ENCODE results near the gene SCAF11.

Gene SCAF11

DNA sequence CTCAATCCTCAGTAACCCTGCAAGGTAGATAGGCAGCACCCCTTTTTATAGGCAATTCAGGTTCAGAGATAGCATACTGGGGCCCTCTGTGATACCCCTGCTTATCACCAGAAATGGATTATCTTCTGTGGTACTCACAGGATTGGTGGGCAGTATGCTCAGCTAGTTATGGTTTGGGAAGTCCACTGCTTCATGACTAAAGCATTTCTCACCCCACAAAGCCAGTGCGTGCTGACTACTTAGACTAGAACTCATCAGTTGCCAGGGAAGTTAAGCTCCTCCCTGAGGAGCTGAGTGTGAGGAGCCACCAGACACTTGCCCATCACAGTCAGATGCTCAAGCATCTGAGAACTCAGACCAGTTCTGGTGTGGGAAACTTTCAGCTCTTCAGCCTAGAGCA, 76.3 kb downstream of the SCAF11 start:
- Histone ChIP-seq H3K9me3 (ENCODE audit: control insufficient read depth in 1 of 2, low read length in 2 of 2) (no peaks in the 10 kb centered on the region), H3K4me1 (ENCODE audit: control insufficient read depth in 1 of 2, insufficient read depth in 2 of 2, low read length in 2 of 2) (peaks cover 0 to 12% of the 10 kb centered on the region in 2 donors), H3K27ac (ENCODE audit: low read length) (no peak overlapping the region), H3K27me3 (ENCODE audit: low read depth, low read length) (no peaks in the 10 kb centered on the region), H3K36me3 (ENCODE audit: control insufficient read depth in 1 of 2, insufficient read depth in 2 of 2, low read length in 2 of 2) (peaks cover 4 to 5% of the 10 kb centered on the region in 2 donors), H3K4me3 (ENCODE audit: low read depth in 1 of 2, low read length in 2 of 2) (no peak overlapping the region)

DNA sequence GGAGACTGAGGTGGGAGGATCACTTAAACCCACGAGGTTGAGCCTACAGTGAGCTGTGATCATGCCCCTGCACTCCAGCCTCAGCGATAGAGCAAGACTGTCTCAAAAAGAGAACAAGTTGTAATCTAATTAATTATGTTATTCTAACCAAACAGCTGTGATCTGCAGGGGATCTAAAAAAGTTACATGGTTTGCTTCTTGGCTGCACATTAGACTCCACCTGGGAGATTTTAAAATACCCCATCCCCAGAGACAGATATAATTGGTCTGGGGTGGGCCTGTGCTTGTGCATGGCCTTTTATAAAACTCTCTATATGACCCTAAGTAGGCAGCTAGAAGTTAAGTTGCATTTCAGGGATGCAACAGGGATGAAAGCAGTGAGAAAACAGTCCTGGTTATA, 76.7 kb downstream of the SCAF11 start:
- H3K4me3 ChIP-seq (ENCODE audit: low read depth in 1 of 2, low read length in 2 of 2): no peak overlapping the region
- peaks cover 0 to 16% of the 10 kb centered on the region in 2 donors for H3K4me1 ChIP-seq (ENCODE audit: control insufficient read depth in 1 of 2, insufficient read depth in 2 of 2, low read length in 2 of 2)
- no peaks in the 10 kb centered on the region for H3K27me3 ChIP-seq (ENCODE audit: low read depth, low read length)
- H3K36me3 ChIP-seq (ENCODE audit: control insufficient read depth in 1 of 2, insufficient read depth in 2 of 2, low read length in 2 of 2): peaks cover 2 to 3% of the 10 kb centered on the region in 2 donors
- no peak overlapping the region for H3K27ac ChIP-seq (ENCODE audit: low read length)
- H3K9me3 ChIP-seq (ENCODE audit: control insufficient read depth in 1 of 2, low read length in 2 of 2): no peaks in the 10 kb centered on the region

DNA sequence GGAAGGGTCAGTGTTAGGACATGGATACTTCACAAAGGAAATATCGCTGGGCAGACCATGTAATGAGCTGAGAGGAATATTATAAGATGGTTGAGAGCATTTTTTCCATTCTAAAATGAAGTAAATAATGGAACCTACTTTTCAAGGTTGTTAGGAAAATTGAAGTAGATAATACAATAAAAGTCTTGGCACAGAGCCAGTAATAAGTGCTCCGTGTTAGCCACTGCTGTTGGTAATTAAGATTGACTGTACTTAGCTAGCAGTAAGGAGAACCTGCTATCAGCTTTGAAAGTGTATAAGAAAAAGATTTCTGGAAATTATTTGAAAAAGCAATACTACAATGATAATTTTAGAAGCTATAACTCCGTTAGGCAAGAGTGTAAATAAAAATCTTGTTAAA, 77.6 kb downstream of the SCAF11 start:
- H3K4me3 ChIP-seq (ENCODE audit: low read depth in 1 of 2, low read length in 2 of 2): no peak overlapping the region
- H3K27me3 ChIP-seq (ENCODE audit: low read depth, low read length): no peaks in the 10 kb centered on the region
- peaks cover 0 to 22% of the 10 kb centered on the region in 2 donors for H3K4me1 ChIP-seq (ENCODE audit: control insufficient read depth in 1 of 2, insufficient read depth in 2 of 2, low read length in 2 of 2)
- no peaks in the 10 kb centered on the region for H3K9me3 ChIP-seq (ENCODE audit: control insufficient read depth in 1 of 2, low read length in 2 of 2)
- no peak overlapping the region for H3K27ac ChIP-seq (ENCODE audit: low read length)
- H3K36me3 ChIP-seq (ENCODE audit: control insufficient read depth in 1 of 2, insufficient read depth in 2 of 2, low read length in 2 of 2): peaks cover 0 to 4% of the 10 kb centered on the region in 2 donors

DNA sequence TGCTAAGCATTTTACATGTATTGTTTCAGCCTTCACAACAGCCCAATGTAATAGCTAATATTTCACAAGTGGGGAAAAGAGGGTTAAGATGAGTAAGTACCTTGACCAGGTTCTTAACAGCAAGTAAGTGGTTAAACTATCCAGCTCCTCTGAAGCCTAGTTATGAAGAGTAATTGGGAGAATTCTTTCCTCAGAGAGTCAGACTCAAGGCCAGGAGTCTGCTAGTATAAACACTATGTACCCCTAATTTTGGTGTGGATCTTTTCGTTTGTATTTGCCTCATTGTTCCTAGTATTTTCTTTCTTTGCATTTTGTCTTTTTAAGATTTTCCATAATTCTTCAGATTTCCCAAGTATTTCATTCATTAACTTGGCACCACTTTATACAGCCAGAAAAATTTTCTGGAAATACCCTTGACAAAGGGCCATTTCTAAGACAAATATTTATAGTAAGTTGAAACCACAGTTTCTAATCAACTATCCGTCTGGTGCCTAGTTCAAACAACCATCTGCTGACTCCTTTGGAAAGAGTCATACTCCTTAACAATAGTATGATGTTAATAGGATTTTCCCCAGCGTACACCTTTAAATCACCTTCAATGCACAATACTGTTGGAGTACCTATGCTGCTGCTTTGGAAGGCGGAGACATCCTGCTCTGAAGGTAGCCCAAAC, 81.2 kb downstream of the SCAF11 start:
- H3K9me3 ChIP-seq (ENCODE audit: control insufficient read depth in 1 of 2, low read length in 2 of 2): no peaks in the 10 kb centered on the region
- H3K27ac ChIP-seq (ENCODE audit: low read length): peak overlapping the region; percentile 19
- peaks cover 0 to 22% of the 10 kb centered on the region in 2 donors for H3K4me1 ChIP-seq (ENCODE audit: control insufficient read depth in 1 of 2, insufficient read depth in 2 of 2, low read length in 2 of 2)
- H3K27me3 ChIP-seq (ENCODE audit: low read depth, low read length): no peaks in the 10 kb centered on the region
- no peak overlapping the region for H3K4me3 ChIP-seq (ENCODE audit: low read depth in 1 of 2, low read length in 2 of 2)
- peaks cover 0 to 11% of the 10 kb centered on the region in 2 donors for H3K36me3 ChIP-seq (ENCODE audit: control insufficient read depth in 1 of 2, insufficient read depth in 2 of 2, low read length in 2 of 2)

DNA sequence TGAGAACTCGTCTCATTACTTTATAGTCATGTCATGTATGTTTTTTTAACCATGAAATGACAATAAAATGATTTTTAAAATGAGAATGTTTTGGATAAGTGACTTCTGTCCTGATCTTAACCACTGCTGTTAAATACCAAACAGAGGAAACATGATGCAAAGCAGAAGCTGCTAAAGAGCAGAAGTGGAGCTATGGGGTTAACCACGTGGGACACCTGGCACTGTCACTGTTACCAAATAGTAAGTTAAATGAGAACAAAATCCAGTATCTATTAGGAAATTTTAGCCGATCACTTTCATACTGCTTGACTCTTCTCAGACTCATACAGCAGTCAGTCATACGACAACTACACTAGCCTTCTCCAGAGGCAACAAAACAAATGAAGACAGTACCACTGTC, 82.4 kb downstream of the SCAF11 start:
- peaks cover 0 to 22% of the 10 kb centered on the region in 2 donors for H3K4me1 ChIP-seq (ENCODE audit: control insufficient read depth in 1 of 2, insufficient read depth in 2 of 2, low read length in 2 of 2)
- H3K27ac ChIP-seq (ENCODE audit: low read length): no peak overlapping the region
- H3K9me3 ChIP-seq (ENCODE audit: control insufficient read depth in 1 of 2, low read length in 2 of 2): no peaks in the 10 kb centered on the region
- H3K36me3 ChIP-seq (ENCODE audit: control insufficient read depth in 1 of 2, insufficient read depth in 2 of 2, low read length in 2 of 2): peaks cover 0 to 11% of the 10 kb centered on the region in 2 donors
- no peaks in the 10 kb centered on the region for H3K27me3 ChIP-seq (ENCODE audit: low read depth, low read length)
- H3K4me3 ChIP-seq (ENCODE audit: low read depth in 1 of 2, low read length in 2 of 2): no peak overlapping the region

DNA sequence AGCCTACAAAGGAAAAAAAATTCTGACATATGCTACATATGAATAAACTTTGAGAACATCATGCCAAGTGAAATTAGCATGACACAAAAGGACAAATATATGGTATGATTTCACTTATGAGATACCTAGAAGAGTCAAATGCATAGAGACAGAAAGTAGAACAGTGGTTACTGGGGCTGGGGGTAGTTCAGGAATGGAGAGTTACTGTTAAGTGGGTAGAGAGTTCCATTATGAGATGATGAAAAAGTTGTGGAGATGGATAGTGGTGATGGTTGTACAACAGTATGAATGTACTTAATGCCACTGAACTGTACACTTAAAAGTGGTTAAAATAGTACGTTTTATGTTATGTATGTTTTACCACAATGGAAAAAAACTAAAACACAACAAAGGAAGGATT, 92.3 kb downstream of the SCAF11 start:
- Histone ChIP-seq H3K27ac (ENCODE audit: low read length) (no peak overlapping the region), H3K9me3 (ENCODE audit: control insufficient read depth in 1 of 2, low read length in 2 of 2) (no peaks in the 10 kb centered on the region), H3K4me3 (ENCODE audit: low read depth in 1 of 2, low read length in 2 of 2) (no peak overlapping the region), H3K36me3 (ENCODE audit: control insufficient read depth in 1 of 2, insufficient read depth in 2 of 2, low read length in 2 of 2) (peaks cover 27 to 43% of the 10 kb centered on the region in 2 donors), H3K27me3 (ENCODE audit: low read depth, low read length) (no peaks in the 10 kb centered on the region), H3K4me1 (ENCODE audit: control insufficient read depth in 1 of 2, insufficient read depth in 2 of 2, low read length in 2 of 2) (no peaks in the 10 kb centered on the region)

DNA sequence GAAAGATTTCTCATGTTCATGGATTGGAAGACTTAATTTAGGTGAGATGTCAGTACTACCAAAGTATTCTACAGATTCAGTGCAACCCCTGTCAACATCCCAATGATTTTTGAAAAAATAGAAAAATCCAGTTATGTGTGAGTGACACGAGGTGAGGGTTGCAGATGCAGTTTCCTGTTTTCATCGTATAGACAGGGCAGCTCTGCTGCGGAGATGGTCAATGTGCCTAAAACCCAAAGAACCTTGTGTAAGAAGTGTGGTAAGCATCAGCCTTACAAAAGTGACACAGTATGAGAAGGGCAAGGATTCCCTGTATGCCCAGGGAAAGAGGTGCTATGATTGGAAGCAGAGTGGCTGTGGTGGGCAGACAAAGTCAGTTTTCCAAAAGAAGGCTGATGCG, 94.4 kb downstream of the SCAF11 start:
- Histone ChIP-seq H3K36me3 (ENCODE audit: control insufficient read depth in 1 of 2, insufficient read depth in 2 of 2, low read length in 2 of 2) (peaks cover 39 to 53% of the 10 kb centered on the region in 2 donors), H3K4me1 (ENCODE audit: control insufficient read depth in 1 of 2, insufficient read depth in 2 of 2, low read length in 2 of 2) (no peaks in the 10 kb centered on the region)

DNA sequence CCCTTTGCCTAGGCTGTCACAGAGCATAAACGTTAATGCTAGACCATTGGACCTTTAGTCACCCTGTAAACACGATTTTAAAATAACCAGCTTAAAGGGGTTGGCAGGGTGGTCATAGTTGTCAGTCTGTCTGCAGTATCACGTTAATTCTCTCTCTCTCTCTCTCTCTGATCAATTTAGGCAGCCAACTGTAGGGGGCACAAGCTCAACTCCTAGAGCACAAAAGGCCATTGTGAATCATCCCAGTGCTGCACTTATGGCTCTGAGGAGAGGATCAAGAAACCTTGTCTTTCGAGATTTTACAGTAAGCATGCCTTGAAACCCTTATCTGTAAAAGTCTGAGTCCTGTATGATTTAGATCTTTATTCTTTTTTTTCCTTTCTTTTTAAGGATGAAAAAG, 97.1 kb downstream of the SCAF11 start:
- peaks cover 33 to 47% of the 10 kb centered on the region in 2 donors for H3K36me3 ChIP-seq (ENCODE audit: control insufficient read depth in 1 of 2, insufficient read depth in 2 of 2, low read length in 2 of 2)
- H3K27me3 ChIP-seq (ENCODE audit: low read depth, low read length): no peaks in the 10 kb centered on the region
- H3K9me3 ChIP-seq (ENCODE audit: control insufficient read depth in 1 of 2, low read length in 2 of 2): no peaks in the 10 kb centered on the region
- H3K4me3 ChIP-seq (ENCODE audit: low read depth in 1 of 2, low read length in 2 of 2): no peak overlapping the region
- H3K4me1 ChIP-seq (ENCODE audit: control insufficient read depth in 1 of 2, insufficient read depth in 2 of 2, low read length in 2 of 2): no peaks in the 10 kb centered on the region
- H3K27ac ChIP-seq (ENCODE audit: low read length): no peak overlapping the region

More for the DNA sequence above, 94.4 kb downstream of the SCAF11 start:
- no peak overlapping the region for H3K4me3 ChIP-seq (ENCODE audit: low read depth in 1 of 2, low read length in 2 of 2)
- H3K9me3 ChIP-seq (ENCODE audit: control insufficient read depth in 1 of 2, low read length in 2 of 2): no peaks in the 10 kb centered on the region
- no peaks in the 10 kb centered on the region for H3K27me3 ChIP-seq (ENCODE audit: low read depth, low read length)
- no peak overlapping the region for H3K27ac ChIP-seq (ENCODE audit: low read length)

DNA sequence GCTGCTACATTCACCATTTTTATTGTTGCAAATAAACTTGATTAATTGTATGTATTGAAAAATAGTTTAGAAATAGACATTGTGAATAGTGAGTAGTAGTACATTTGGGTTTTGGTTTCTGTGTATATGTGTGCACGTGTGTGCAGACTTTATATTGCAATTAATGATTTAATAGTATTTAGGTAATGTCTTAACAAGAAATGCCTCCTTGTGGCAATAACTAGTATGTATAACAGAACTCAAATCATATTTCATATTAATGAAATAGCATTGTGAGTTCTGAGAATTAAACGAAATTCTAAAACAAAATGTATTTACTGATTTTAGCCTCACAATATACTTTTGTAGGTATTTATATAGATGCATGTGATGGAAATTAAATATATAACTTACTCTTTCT, 100.1 kb downstream of the SCAF11 start:
- H3K9me3 ChIP-seq (ENCODE audit: control insufficient read depth in 1 of 2, low read length in 2 of 2): no peaks in the 10 kb centered on the region
- H3K27ac ChIP-seq (ENCODE audit: low read length): no peak overlapping the region
- H3K4me1 ChIP-seq (ENCODE audit: control insufficient read depth in 1 of 2, insufficient read depth in 2 of 2, low read length in 2 of 2): no peaks in the 10 kb centered on the region
- H3K27me3 ChIP-seq (ENCODE audit: low read depth, low read length): no peaks in the 10 kb centered on the region
- H3K4me3 ChIP-seq (ENCODE audit: low read depth in 1 of 2, low read length in 2 of 2): no peak overlapping the region
- peaks cover 26 to 37% of the 10 kb centered on the region in 2 donors for H3K36me3 ChIP-seq (ENCODE audit: control insufficient read depth in 1 of 2, insufficient read depth in 2 of 2, low read length in 2 of 2)

DNA sequence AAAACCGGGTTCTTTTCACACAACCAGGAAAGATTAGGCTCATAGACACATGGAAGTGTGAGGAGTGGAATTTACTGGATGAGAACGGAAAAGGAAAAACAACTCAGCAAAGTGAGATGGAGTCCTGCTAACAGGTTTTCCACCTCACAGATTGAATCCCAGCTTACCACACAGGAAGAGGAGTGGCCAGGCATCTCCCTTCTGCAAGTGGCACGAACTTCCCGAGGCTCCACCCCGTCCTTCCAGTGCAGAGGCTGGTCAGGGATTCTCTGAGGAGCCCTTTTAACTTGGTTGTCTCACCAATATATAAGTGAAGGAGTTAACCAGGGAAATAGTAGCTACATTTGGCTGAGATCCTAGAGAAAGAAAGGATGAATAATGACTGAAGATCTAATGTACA, 102.8 kb downstream of the SCAF11 start:
- no peak overlapping the region for H3K27ac ChIP-seq (ENCODE audit: low read length)
- no peaks in the 10 kb centered on the region for H3K27me3 ChIP-seq (ENCODE audit: low read depth, low read length)
- H3K9me3 ChIP-seq (ENCODE audit: control insufficient read depth in 1 of 2, low read length in 2 of 2): no peaks in the 10 kb centered on the region
- no peaks in the 10 kb centered on the region for H3K4me1 ChIP-seq (ENCODE audit: control insufficient read depth in 1 of 2, insufficient read depth in 2 of 2, low read length in 2 of 2)
- peaks cover 6 to 14% of the 10 kb centered on the region in 2 donors for H3K36me3 ChIP-seq (ENCODE audit: control insufficient read depth in 1 of 2, insufficient read depth in 2 of 2, low read length in 2 of 2)
- H3K4me3 ChIP-seq (ENCODE audit: low read depth in 1 of 2, low read length in 2 of 2): no peak overlapping the region

DNA sequence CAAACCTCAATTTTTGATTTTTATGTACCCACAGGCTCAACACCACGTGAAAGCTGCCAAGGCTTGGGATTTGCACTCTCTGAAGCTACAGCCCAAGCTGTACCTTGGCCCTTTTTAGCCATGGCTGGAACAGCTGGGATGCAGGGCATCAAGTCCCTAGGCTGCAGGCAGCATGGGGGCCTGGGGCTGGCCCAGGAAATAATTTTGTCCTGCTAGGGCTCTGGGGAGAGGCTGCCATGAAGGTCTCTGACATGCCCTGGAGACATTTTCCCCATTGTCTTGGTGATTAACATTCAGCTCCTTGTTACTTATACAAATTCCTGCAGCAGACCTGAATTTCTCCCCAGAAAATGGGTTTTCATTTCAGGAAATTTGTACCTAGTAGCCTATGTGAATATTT, 103.7 kb downstream of the SCAF11 start:
- no peak overlapping the region for H3K27ac ChIP-seq (ENCODE audit: low read length)
- no peak overlapping the region for H3K4me3 ChIP-seq (ENCODE audit: low read depth in 1 of 2, low read length in 2 of 2)
- peaks cover 0 to 14% of the 10 kb centered on the region in 2 donors for H3K36me3 ChIP-seq (ENCODE audit: control insufficient read depth in 1 of 2, insufficient read depth in 2 of 2, low read length in 2 of 2)
- H3K27me3 ChIP-seq (ENCODE audit: low read depth, low read length): no peaks in the 10 kb centered on the region
- H3K9me3 ChIP-seq (ENCODE audit: control insufficient read depth in 1 of 2, low read length in 2 of 2): no peaks in the 10 kb centered on the region
- no peaks in the 10 kb centered on the region for H3K4me1 ChIP-seq (ENCODE audit: control insufficient read depth in 1 of 2, insufficient read depth in 2 of 2, low read length in 2 of 2)

DNA sequence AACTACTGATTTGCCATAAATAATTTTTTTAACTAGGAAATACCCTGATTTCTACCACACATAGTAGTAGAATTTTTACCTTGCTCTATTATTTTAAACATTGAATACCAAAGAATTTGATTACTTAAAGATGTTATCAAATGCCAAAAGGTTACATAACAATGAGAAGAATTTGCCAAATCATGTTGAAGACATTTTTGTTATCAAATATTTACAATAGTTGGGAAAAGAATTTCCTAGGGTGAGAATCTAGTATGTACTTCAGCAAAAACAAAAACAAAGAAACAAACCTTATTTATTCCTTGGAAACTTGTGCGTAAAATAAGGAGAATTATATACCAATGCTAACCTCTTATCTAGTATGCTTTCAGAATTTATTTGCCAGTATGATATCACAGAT, 107.2 kb downstream of the SCAF11 start:
- Histone ChIP-seq H3K9me3 (ENCODE audit: control insufficient read depth in 1 of 2, low read length in 2 of 2) (no peaks in the 10 kb centered on the region), H3K36me3 (ENCODE audit: control insufficient read depth in 1 of 2, insufficient read depth in 2 of 2, low read length in 2 of 2) (peaks cover 0 to 19% of the 10 kb centered on the region in 2 donors), H3K4me1 (ENCODE audit: control insufficient read depth in 1 of 2, insufficient read depth in 2 of 2, low read length in 2 of 2) (peaks cover 0 to 17% of the 10 kb centered on the region in 2 donors), H3K27me3 (ENCODE audit: low read depth, low read length) (no peaks in the 10 kb centered on the region), H3K4me3 (ENCODE audit: low read depth in 1 of 2, low read length in 2 of 2) (no peak overlapping the region), H3K27ac (ENCODE audit: low read length) (no peak overlapping the region)
